Dedifferentiated amniotic fluid mesenchymal stem cell (primary cell): ENCODE data around the gene KLHL25.

Experiments
- DNase-seq: peaks from one replicate; pipeline ENCODE4 v3.0.0-alpha.2; 2016; ENCODE audit errors: extremely low spot score

Gene KLHL25

GRCh38 chr15:85777250-85778106, 17.2 kb downstream of the KLHL25 start:
- no peak for DNase-seq

- no peak for DNase-seq
These were observed 20.8 kb downstream of the KLHL25 start for GRCh38 chr15:85773970-85774369.

- no peak for DNase-seq
These were observed 21.5 kb downstream of the KLHL25 start for GRCh38 chr15:85773249-85773648.

GRCh38 chr15:85772668-85773067, 22.1 kb downstream of the KLHL25 start:
- DNase-seq: no peak

- DNase-seq: no peak
These were observed 22.8 kb downstream of the KLHL25 start for GRCh38 chr15:85771781-85772445.

- no peak for DNase-seq
These were observed 23.5 kb downstream of the KLHL25 start for GRCh38 chr15:85771271-85771670.

- no peak for DNase-seq
These were observed 24.4 kb downstream of the KLHL25 start for GRCh38 chr15:85770096-85771041.

- DNase-seq: no peak
These were observed 25.4 kb downstream of the KLHL25 start for GRCh38 chr15:85769182-85769900.

- no peak for DNase-seq
These were observed 26.0 kb downstream of the KLHL25 start for GRCh38 chr15:85768595-85769168.

- DNase-seq: no peak
These were observed 26.8 kb downstream of the KLHL25 start for GRCh38 chr15:85767785-85768529.

GRCh38 chr15:85766001-85766831, 28.5 kb downstream of the KLHL25 start:
- no peak for DNase-seq

- no peak for DNase-seq
These were observed 30.0 kb downstream of the KLHL25 start for GRCh38 chr15:85764649-85765277.

GRCh38 chr15:85763673-85764633, 30.8 kb downstream of the KLHL25 start:
- no peak for DNase-seq

GRCh38 chr15:85763157-85763556, 31.6 kb downstream of the KLHL25 start:
- no peak for DNase-seq

- DNase-seq: no peak
These were observed 32.0 kb downstream of the KLHL25 start for GRCh38 chr15:85762756-85763127.

GRCh38 chr15:85762039-85762755, 32.5 kb downstream of the KLHL25 start:
- DNase-seq: no peak

GRCh38 chr15:85761635-85762034, 33.1 kb downstream of the KLHL25 start:
- no peak for DNase-seq
